Stimulated activated CD4-positive, alpha-beta T cell treated with anti-CD3 and anti-CD28 coated beads, Interleukin-15, amount 100 ng/mL, for 1 hour (primary cell): Measurements from ENCODE around the gene QARS1.

Experiments used
- DNase-seq, 2 donors: peaks; one replicate each; pipeline ENCODE4 v3.0.0-alpha.2; 2020; ENCODE audit warnings: low read depth in 1 of 2, low spot score in 1 of 2

The QARS1 gene

DNA sequence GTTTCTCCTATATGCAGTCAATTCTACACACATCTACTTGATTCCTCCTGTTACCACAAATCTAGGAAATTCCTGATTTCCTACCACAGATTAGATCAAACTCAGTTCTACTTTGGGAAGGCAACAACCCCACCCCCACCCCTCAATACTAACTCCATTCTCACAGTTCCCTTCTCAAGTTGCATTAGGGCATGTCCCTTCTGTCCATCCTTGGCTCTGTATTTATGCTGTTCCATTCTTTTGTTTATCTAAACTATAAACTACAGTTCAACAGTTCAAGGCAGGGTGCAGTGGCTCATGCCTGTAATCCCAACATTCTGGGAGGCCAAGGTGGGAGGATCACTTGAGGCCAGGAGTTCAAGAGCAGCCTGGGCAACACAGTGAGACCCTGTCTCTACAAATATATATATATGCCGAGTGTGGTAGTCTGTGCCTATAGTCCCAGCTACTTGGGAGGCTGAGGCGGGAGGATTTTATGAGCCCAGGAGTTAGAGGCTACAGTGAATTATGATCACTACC is 50.2 kb downstream of the QARS1 start:
- no peak for DNase-seq

DNA sequence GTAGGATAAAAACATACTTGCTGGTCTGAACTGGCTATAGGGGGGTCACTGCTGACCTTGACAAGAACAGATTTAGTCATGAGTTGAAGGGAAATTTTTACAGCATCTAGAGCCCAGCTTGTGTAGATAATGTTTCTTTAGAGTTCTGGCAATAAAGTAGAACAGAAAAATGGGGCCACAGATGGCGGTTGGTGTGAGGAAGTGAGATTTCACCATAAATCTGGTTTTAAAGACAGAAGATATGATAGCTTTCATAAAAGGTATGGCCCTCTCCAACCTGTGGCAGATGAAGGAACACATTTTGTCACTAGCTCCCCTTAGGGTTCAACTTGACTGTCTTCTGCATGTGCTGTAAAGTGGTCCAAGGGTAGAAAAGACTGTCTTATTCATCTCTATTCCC is 51.0 kb downstream of the QARS1 start:
- no peak for DNase-seq
